HG03039 (cell line): Measurements from ENCODE around the gene CEP95.
"Not testable (repeated sequence)": the region's sequence is repeated elsewhere in the genome, so short reads cannot be mapped to it uniquely, and the experiment has no call there.

ENCODE experiments used
- ATAC-seq: cut with Tn5 transposase; IDR thresholded peaks from one replicate; pipeline ENCODE4 v1.9.1; 2021; ENCODE audit warnings: mild to moderate bottlenecking, moderate library complexity; ENCODE audit not compliant: unreplicated experiment

Gene CEP95, protein sequence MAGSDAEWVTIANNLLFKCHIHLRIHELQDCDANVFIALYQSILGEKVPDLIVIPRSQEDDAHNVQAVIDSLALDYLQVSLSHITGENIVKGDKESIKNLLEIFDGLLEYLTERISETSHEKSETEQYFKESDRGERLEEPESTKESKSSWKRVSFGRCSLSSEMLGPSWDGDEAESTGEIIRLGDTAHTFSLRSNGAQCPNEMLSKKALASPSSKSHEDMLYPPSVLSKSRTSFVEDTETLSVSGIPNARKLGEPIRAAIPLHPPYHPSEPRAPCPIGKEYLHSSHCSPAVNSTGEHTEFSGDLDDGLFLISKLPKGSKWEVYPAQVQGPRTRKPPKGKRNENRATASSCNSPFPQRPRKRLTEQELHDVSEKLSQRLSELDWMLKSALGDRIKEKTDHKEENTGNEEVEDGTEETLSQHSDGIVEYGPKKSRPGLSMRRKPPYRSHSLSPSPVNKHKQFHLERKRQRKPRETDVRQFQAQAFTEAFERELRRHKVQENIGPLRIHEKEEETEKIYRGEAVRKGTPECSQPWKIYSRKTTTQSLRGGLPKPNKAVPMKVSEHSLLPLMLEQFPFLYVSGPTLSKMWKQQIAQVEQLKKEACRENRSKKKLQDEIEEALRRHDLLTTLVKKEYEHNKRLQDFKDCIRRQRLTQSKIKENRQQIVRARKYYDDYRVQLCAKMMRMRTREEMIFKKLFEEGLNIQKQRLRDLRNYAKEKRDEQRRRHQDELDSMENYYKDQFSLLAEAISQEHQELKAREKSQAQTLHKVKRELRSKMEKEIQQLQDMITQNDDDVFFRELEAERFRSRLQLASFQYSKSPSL

DNA sequence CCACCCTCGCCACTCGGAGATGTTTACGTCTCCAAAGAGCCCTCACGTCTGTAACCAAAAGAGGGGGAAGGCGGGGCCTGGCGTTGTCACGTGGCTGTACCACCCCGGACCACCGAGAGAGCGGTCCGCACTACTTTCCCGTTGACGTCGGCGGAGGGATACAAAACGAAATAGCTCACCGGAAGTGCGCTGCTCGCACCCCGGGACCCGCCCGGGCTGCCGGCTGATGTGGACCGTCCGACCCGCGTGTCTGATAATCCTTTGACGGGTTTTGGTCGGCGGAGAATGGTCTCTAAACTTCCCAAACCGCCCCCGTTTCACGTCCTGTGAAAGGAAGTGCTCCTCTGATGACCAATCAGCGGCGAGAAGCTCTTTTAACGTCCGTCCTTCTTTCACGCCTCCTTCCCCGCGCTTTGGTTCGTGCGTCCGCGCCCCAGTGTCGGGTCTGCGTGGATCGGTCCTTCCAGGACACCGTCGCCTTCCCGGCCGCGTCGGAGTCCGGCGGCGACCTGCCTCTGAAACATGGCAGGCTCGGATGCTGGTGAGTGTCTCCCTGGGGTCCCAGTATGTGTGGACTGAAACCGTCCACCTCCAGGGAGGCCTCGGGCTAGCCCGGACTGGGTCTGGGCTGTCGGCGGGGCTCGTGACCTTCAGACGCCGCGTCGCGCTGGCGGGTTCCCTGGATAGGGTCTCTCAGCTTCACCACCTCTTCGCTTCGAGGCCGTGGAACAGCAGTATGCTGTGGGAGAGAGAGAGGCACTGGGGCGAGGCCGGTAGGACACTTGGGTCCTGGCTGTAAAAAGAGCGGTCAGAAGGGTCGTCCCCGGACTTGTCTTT, at the start of gene CEP95:
CEP95 (plus strand) TSS at position 402 of the 837 bp plus-strand sequence; CDS start at position 523, 121 bp downstream.
- peak; percentile 51 for ATAC-seq

DNA sequence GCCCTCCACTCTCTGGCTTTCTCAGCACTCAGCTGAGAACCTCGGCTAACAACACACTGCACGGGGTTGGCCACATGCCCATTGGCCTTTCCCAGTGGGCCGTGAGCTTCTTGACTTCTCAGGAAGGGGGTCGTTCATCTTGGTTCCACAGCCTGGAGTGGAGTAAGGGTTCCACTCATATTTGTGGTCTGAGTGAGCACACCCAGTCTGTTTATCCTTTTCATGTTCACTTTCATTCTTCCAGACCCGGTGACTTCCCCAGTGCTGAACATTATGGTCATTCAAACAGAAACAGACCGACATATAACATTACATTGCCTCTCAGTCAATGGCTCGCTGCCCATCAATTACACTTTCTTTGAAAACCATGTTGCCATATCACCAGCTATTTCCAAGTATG, 49.6 kb upstream of the CEP95 start:
- no peak for ATAC-seq

- ATAC-seq: no peak
Observed at GRCh38 chr17:64458756-64459155, 48.0 kb upstream of the CEP95 start.

GRCh38 chr17:64459284-64459747, 47.5 kb upstream of the CEP95 start:
- ATAC-seq: no peak

DNA sequence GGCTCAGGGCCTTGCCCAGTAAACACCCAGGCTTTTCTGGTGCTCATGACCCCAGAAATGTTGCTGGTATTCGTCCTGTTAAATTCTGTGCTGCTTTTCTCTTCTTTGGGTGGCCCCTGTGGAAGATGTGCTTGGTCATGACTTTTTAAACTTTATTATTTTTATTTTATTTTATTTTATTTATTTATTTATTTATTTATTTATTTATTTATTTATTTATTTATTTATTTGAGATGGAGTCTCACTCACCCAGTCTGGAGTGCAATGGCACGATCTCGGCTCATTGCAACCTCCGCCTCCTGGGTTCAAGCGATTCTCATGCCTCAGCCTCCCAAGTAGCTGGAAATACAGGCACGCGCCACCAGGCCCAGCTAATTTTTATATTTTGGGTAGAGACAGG, 47.0 kb upstream of the CEP95 start:
- ATAC-seq: not testable (repeated sequence)

- ATAC-seq: no peak
Observed at GRCh38 chr17:64460955-64461354, 45.8 kb upstream of the CEP95 start.

DNA sequence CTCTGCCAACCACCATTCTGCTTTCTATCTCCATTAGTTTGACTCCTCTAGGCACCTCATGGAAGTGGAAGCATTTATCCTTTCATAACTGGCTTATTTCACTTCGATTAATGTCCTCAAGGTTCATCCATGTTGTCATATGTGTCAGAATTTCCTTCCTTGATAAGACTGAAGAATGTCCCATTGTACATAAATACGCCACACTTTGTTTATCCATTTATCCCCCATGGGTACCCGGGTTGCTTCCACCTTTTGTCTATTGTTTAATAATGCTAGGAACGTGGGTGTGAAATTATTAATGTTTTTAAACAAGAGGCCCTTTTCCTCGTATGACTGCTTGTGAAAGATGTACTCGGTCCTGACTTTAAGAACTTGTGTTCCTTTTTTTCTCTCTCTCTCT, 45.0 kb upstream of the CEP95 start:
- ATAC-seq: no peak

- ATAC-seq: no peak
Observed at GRCh38 chr17:64466019-64466735, 40.6 kb upstream of the CEP95 start.

GRCh38 chr17:64466834-64467233, 39.9 kb upstream of the CEP95 start:
- not testable (repeated sequence) for ATAC-seq

- no peak for ATAC-seq
Observed at GRCh38 chr17:64470625-64471024, 36.2 kb upstream of the CEP95 start.

- no peak for ATAC-seq
Observed at GRCh38 chr17:64471440-64471839, 35.3 kb upstream of the CEP95 start.

- ATAC-seq: no peak
Observed at GRCh38 chr17:64472564-64472963, 34.2 kb upstream of the CEP95 start.

- no peak for ATAC-seq
Observed at GRCh38 chr17:64477849-64478248, 28.9 kb upstream of the CEP95 start.

- ATAC-seq: no peak
Observed at GRCh38 chr17:64480951-64481350, 25.8 kb upstream of the CEP95 start.

GRCh38 chr17:64484380-64484779, 22.4 kb upstream of the CEP95 start:
- ATAC-seq: no peak

GRCh38 chr17:64488301-64488700, 18.5 kb upstream of the CEP95 start:
- ATAC-seq: no peak

- no peak for ATAC-seq
Observed at GRCh38 chr17:64491034-64491860, 15.5 kb upstream of the CEP95 start.

DNA sequence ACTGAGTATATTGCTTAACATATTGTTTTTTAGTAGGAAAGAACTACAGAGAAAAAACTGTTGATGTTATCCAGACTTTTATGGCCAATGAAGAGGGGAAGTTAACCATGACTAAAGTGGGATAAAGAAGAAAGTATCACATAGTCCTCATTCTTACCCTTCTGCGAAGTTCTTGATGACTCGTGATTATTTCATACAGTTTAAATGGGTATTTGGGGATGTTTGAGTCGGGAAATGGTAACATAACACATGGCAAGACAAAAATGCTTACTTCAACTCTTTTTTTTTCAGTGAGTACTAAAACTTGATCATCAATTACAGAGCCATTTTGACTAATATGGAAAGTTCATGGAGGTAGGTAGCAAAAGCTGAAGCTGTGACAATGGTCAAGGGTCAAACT, 14.8 kb upstream of the CEP95 start:
- no peak for ATAC-seq

GRCh38 chr17:64492481-64493109, 14.2 kb upstream of the CEP95 start:
- no peak for ATAC-seq
